ENCODE results near the gene EIF3L. TPM values are rescaled to one million over a fixed set of nuclear protein-coding genes. Genes with fewer than 3 reads are reported as not detected.

EIF3L gene
- total RNA-seq, 2 donors from 2014 or later: 358 to 451 TPM

GRCh38 chr22:37843741-37844089 lies 5.5 kb upstream of the EIF3L start:
- DNase-seq: peak; percentile 64
- no peaks in the 10 kb centered on the region for H3K36me3 ChIP-seq
- TF ChIP-seq CTCF (IDR thresholded peaks at IDR 0.05): no peak
- H3K9ac ChIP-seq (ENCODE audit: low read depth in 2 of 2, low read length in 2 of 2): peak overlapping the region; percentile 56 to 70
- intact Hi-C loops (cut with DNase I): no loop called here
- no peaks in the 10 kb centered on the region for H3K9me3 ChIP-seq
- H3K4me3 ChIP-seq: peak overlapping the region; percentile 93
- no peaks in the 10 kb centered on the region for H3K27me3 ChIP-seq
- H3K4me1 ChIP-seq: peaks cover 7% of the 10 kb centered on the region
- H3K27ac ChIP-seq: peak overlapping the region; percentile 97

- Histone ChIP-seq H3K9ac (ENCODE audit: low read depth in 2 of 2, low read length in 2 of 2) (no peak overlapping the region), H3K9me3 (no peaks in the 10 kb centered on the region), H3K27ac (peak overlapping the region; percentile 97), H3K4me1 (peaks cover 7% of the 10 kb centered on the region), H3K4me3 (peak overlapping the region; percentile 93), H3K27me3 (no peaks in the 10 kb centered on the region), H3K36me3 (no peaks in the 10 kb centered on the region)
- no peak for TF ChIP-seq CTCF (IDR thresholded peaks at IDR 0.05)
- intact Hi-C loops (cut with DNase I): no loop called here
- no peak for DNase-seq
These were observed 4.3 kb upstream of the EIF3L start for GRCh38 chr22:37844904-37845329.

- Histone ChIP-seq H3K4me1 (peaks cover 12% of the 10 kb centered on the region), H3K4me3 (no peak overlapping the region), H3K9ac (ENCODE audit: low read depth in 2 of 2, low read length in 2 of 2) (no peak overlapping the region), H3K27me3 (no peaks in the 10 kb centered on the region), H3K36me3 (no peaks in the 10 kb centered on the region), H3K9me3 (no peaks in the 10 kb centered on the region), H3K27ac (no peak overlapping the region)
- intact Hi-C loops (cut with DNase I): no loop called here
- no peak for TF ChIP-seq CTCF (IDR thresholded peaks at IDR 0.05)
- no peak for DNase-seq
These were observed 2.8 kb upstream of the EIF3L start for GRCh38 chr22:37846433-37846832.

GRCh38 chr22:37848587-37849088 lies 581 bp upstream of the EIF3L start:
- Histone ChIP-seq H3K4me3 (peak overlapping the region; percentile 78), H3K4me1 (peaks cover 5% of the 10 kb centered on the region), H3K9me3 (no peaks in the 10 kb centered on the region), H3K36me3 (peaks cover 13% of the 10 kb centered on the region), H3K9ac (ENCODE audit: low read depth in 2 of 2, low read length in 2 of 2) (peak overlapping the region; percentile 75 to 93), H3K27ac (peak overlapping the region; percentile 89), H3K27me3 (no peaks in the 10 kb centered on the region)
- no peak for DNase-seq
- intact Hi-C loops (cut with DNase I): no loop called here
- TF ChIP-seq CTCF (IDR thresholded peaks at IDR 0.05): no peak

- Histone ChIP-seq H3K4me3 (no peak overlapping the region), H3K9ac (ENCODE audit: low read depth in 2 of 2, low read length in 2 of 2) (no peak overlapping the region), H3K36me3 (peaks cover 30% of the 10 kb centered on the region), H3K27ac (no peak overlapping the region), H3K4me1 (peaks cover 5% of the 10 kb centered on the region), H3K27me3 (no peaks in the 10 kb centered on the region), H3K9me3 (no peaks in the 10 kb centered on the region)
- TF ChIP-seq CTCF (IDR thresholded peaks at IDR 0.05): no peak
- intact Hi-C loops (cut with DNase I): no loop called here
- no peak for DNase-seq
These were observed 1.6 kb downstream of the EIF3L start for GRCh38 chr22:37850801-37851200.

Data from colonic mucosa (tissue), 4 donors.